T47D (cell line): ENCODE results near the gene UACA.
"Not testable (repeated sequence)": the region's sequence is repeated elsewhere in the genome, so short reads cannot be mapped to it uniquely, and the experiment has no call there.

Source experiments
- DNase-seq, 2 experiments: peaks; one replicate each; pipeline versions ENCODE4 v3.0.0 to v3.0.0-alpha.2; 2011 to 2012; ENCODE audit warnings: low read depth in 1 of 2, low spot score in 1 of 2
- JUND ChIP-seq: IDR thresholded peaks from 2 replicates; pipeline ENCODE4 v1.6.1; 2012; ENCODE audit warnings: low read depth
- in situ Hi-C: cut with HindIII; loops from 2 replicates; pipeline ENCODE4 v1.10.0; 2016; ENCODE audit warnings: low sequenced_read_pairs, low pct_unique_long_range_greater_than_20kb

Gene UACA

DNA sequence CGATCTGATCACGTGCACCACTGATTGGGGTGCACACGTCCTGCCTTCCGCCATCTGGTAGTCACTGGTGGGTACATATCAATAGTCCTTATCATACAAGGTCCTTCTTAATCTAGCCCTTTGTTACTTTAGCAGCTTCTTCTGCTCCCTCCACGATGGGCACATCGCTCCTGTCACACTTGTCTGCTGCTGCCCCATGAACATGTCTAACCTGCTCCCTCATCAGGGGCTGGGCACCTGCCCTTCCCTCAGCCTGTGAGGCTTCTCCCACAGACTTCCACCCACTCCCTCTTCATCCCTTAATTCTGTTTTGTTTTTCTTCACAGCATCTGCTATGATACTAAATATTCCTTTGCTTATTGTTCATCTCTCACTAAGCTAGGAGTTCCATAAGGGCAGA lies 82.5 kb downstream of the UACA start:
- in situ Hi-C loops: no loop called here
- TF ChIP-seq JUND: no peak
- no peak for DNase-seq

DNA sequence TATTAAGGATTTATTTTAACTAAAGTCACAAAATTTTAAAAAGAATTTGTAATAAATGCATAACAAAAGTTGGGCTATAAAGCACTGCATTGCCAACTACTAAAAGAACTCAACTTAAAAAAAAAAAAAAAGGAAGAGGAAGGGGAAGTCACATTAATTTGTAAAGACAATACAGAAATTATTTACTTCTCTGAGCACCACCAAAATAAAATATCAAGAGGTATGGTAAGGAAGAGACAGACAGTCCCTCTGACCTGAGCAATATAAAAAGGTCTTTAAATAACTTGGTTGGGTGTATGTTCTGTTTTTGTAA lies 83.5 kb downstream of the UACA start:
- DNase-seq: no peak

DNA sequence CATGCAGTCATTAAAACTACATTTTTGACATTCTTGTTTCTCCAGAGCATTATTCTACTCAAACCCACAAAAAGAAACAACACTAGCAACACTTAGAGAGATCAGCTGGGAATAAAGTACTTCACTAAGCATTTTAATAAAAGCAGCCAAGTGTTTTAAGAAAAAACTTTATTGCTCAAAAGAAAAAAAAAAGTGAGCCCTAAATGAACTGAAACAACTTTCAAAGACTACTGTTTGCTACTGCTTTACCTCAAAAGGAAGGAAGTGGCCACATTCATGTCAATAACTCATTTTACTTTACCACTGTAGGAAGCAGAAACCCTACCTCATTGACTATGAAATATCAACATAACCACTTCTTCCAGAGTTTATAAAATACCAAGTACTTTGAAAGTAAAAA lies 91.3 kb downstream of the UACA start:
- in situ Hi-C loops: no loop called here
- no peak for DNase-seq
- TF ChIP-seq JUND: no peak

More for the DNA sequence above, 83.5 kb downstream of the UACA start:
- TF ChIP-seq JUND: no peak
- in situ Hi-C loops: no loop called here

DNA sequence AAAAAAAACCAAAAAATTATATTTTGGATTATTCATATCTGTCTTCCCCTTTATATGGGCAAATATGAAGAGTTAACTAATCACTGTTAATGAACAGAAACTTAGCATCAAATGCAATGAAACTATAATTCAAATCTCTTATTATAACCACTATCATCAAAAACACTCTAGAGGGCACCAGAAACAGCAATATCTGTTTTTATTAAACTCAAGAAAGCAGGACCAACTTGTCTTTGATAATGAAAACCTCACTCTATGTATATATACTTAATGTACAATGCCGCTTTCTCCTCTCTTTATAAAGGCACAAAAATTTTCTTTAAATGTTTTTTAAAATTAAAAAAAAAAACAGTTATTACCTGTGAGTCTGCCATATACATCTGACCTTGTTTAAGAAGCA lies 92.7 kb downstream of the UACA start:
- TF ChIP-seq JUND: no peak
- DNase-seq: no peak
- in situ Hi-C loops: no loop called here

DNA sequence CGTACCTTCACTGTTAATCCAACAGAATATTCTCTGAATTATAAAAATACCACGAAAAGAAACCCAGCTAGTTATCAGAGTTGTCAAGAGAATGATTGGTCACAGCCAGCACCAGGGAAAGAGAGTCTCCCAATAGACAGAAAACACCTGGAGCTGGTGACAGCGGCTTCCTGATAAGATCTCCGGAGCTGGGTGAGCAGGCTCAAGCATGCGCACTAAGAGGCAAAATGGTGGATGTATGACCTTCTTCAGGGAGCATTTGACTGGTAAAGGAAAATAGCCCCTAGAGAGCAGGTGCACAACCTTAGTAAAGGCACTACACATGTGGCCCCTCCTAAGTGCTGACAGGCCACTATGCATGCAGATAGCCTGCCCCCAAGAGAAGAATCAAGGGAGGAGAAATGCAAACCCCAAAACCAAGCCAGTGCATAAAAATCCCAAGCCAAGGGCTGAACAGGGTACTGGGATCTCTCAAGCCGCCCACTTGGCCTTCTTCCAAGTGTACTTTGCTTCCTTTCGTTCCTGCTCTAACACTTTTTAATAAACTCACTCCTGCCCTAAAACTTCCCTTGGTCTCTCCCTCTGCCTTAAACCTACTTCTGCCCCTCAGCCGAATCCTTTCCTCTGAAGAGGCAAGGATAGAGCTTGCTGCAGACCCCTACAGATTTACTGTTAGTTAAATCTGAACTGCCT lies 93.2 kb downstream of the UACA start:
- no peak for TF ChIP-seq JUND
- in situ Hi-C loops: no loop called here
- DNase-seq: no peak

DNA sequence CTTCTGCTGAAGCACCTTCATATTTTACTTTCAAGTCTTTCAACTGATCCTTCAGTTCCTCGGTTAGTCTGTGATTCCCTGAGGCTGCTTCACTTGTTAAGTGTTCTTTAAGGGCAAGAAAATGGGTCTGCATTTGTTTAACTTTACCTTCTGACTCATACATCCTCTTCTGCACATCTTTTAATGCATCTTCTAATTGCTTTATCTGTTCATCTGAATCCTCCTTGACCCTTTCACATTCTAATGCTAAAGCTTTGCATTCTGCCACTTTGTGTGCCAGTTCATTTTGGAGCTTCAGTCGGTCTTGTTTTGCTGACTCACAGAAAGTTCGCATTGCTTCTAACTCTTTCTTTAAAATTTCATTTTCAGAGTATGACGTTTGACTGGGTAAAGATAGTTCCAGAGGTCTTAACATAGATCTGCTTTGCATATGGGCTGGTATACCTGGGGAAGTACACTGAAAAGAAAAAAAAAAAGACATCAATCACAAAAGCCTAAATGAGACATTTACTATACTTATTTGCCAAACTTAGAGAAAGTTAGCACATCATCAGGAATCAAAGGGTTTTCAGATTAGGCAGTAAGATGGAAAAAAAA lies 94.3 kb downstream of the UACA start:
- DNase-seq: no peak
- in situ Hi-C loops: no loop called here
- TF ChIP-seq JUND: no peak

DNA sequence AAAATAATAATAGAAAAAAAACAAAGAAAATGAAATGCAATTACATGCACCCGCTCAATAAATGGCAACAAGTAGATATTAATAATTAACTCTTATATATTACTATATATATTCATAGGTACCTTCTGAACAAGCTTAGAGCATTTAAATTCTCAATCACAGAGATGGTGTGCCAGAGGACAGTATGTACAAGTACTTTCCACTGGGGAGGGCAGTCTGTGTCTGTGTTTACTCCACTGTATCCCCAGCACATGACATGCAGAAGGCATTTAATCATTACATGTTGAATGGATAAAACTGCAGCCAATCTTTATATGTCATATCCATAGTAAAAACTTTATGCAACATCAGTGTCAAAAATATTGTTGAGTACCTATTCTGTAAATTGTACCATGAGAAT lies 97.8 kb downstream of the UACA start:
- no peak for TF ChIP-seq JUND
- in situ Hi-C loops: no loop called here
- no peak for DNase-seq

DNA sequence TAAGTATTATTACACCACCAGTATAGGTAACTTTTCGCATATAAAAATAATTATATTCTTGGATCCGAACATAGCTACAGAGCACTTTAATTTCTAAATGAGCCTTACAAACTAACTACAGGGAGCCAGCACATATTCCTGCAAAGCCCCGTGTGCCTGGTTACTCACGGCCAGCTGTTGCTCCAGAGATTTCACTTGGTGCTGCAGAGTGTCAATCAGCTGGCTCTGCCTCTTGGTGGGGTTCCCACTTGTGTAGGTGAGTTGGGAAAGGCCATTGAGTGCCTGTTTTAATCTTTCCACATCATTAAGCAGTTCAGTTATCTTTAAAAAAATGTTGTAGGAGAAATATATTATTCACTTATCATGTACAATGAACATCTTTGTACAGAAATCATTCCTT lies 98.9 kb downstream of the UACA start:
- TF ChIP-seq JUND: no peak
- in situ Hi-C loops: no loop called here

DNA sequence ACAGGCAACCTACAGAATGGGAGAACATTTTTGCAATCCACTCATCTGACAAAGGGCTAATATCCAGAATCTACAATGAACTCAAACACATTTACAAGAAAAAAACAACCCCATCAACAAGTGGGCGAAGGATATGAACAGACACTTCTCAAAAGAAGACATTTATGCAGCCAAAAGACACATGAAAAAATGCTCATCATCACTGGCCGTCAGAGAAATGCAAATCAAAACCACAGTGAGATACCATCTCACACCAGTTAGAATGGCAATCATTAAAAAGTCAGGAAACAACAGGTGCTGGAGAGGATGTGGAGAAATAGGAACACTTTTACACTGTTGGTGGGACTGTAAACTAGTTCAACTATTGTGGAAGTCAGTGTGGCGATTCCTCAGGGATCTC lies 100.3 kb downstream of the UACA start:
- DNase-seq, in situ Hi-C loops: not testable (repeated sequence)

More for the DNA sequence above, 98.9 kb downstream of the UACA start:
- DNase-seq: no peak

DNA sequence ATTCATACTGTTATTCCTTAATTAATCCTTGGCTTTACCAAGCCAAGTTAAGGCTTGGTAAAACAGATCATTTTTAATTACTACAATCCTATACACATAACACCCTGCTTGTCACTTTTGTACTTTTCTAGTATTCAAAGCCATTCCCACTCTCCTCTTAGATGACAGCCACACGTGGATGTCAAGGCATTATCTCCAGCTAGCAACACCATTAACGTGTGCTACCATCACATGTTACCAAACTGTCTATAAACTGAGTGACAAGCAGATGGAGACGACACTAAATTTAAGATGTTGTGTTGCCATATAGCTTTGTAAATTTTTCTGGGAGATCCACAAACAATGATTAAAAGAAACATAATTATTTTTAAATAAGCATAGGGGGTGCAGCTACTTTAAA lies 103.7 kb downstream of the UACA start:
- in situ Hi-C loops: no loop called here
- TF ChIP-seq JUND: no peak
- DNase-seq: no peak

DNA sequence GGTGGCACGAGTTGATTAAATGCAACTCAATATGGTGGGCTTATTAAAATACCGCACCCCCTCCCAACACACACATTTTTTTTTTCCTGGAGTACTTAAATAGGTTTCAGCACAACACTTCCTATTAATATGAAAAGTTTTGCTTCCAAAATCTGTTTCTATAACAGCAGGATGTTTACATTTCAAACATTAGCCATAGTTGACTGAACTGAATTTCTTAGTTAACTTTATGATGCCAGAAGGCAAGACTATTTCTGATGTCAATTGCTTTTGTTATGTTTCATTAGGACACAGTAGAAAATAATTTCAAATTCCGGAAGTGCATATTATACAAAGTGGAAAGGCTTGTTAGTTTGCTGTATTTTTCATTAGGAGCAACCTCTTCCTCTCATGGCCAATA lies 104.7 kb downstream of the UACA start:
- DNase-seq: no peak
- no peak for TF ChIP-seq JUND
- in situ Hi-C loops: no loop called here

DNA sequence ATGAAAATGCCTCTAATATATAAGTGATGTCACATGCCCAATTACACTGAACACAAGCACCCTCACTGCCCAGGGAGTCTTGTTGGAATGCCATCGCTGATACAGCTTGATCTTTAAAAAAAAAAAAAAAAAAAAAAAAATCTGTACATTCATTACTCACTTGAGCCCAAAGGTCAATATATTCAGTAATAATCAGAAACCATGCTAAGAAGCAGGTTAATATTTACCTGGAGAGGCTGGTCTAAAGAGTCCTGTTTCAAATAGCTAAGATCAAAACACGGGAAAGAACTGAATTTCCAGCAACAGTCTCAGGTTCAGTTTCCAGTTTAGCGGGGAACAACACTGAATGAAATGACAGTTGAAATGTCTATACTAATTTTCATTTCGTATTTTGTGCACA lies 109.9 kb downstream of the UACA start:
- no peak for DNase-seq
- in situ Hi-C loops: no loop called here
- TF ChIP-seq JUND: no peak

DNA sequence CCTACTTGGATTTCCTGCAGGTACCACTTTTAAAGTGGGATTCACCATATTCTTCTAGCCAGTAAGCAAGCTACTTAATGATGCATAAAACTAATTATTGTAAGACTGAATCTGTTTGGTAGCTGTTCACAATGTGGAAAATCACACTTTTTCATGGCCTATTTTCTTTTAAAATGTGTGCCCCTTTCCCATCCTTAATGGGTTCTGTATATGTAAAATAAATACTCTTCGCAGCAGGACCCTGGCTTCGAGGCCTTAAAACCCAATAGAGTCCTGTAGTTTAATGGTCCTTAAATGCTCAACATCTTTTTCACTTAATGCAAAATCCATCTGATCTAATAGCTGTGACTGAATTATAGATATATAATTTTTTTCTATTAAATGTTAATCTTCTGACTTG lies 111.0 kb downstream of the UACA start:
- in situ Hi-C loops: no loop called here
- no peak for DNase-seq
- no peak for TF ChIP-seq JUND

DNA sequence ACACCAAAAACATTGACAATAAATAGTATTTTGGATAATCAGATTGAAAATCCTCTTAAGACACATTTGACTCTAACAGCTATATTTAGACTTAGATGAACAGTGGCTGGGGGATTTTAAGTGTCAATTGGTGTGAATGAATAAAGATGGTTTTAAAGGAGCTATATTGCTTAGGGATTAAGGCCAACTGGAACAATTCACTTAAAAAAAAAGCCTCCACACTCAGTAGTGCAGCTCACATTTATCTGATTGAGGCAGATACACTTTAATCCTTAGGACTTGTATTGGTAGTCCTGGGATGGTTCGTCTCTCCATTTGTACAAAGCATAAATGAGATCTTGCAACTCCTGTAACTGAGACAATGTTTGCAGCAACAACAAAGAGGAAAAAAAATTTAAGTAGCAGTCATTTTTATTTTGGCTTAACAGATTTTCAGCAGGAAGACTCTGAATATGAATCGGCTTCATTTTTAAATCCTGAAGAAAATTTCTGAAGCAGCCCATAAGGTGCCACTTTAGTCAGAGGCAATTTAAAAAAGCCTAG lies 112.0 kb downstream of the UACA start:
- TF ChIP-seq JUND: no peak
- DNase-seq: no peak
- in situ Hi-C loops: no loop called here
